Neuronal stem cell (in vitro differentiated cells): ENCODE results near the gene ANK3.

ENCODE experiments used
- DNase-seq: peaks from one replicate; pipeline ENCODE4 v3.0.0-alpha.2; 2013; ENCODE audit warnings: low spot score
- H2AFZ ChIP-seq: one replicate; pipeline ENCODE4 v1.6.1; 2013; ENCODE audit warnings: mild to moderate bottlenecking, low read length, inconsistent platforms
- H2AK5ac ChIP-seq: 2 replicates; pipeline ENCODE4 v1.6.1; 2013; ENCODE audit warnings: low read depth, mild to moderate bottlenecking, inconsistent platforms, low read length, moderate library complexity, mixed read lengths
- H2BK120ac ChIP-seq: 2 replicates; pipeline ENCODE4 v1.6.1; 2013; ENCODE audit warnings: low read depth, mild to moderate bottlenecking, inconsistent platforms, low read length, moderate library complexity, mixed read lengths
- H2BK12ac ChIP-seq: one replicate; pipeline ENCODE4 v1.6.1; 2013; ENCODE audit warnings: low read length, inconsistent platforms
- H2BK15ac ChIP-seq: 2 replicates; pipeline ENCODE4 v1.6.1; 2013; ENCODE audit warnings: mild to moderate bottlenecking, low read length, inconsistent platforms, mixed read lengths
- H2BK5ac ChIP-seq: one replicate; pipeline ENCODE4 v1.6.1; 2013; ENCODE audit warnings: inconsistent platforms, mild to moderate bottlenecking, low read length, moderate library complexity
- H3K14ac ChIP-seq: one replicate; pipeline ENCODE4 v1.6.1; 2013; ENCODE audit warnings: low read length, inconsistent platforms
- H3K18ac ChIP-seq: 2 replicates; pipeline ENCODE4 v1.6.1; 2013; ENCODE audit warnings: low read length, inconsistent platforms
- H3K23ac ChIP-seq: 2 replicates; pipeline ENCODE4 v1.6.1; 2013; ENCODE audit warnings: low read depth, mild to moderate bottlenecking, mixed read lengths, low read length, inconsistent platforms; ENCODE audit not compliant: poor library complexity
- H3K27ac ChIP-seq: replicated peaks from 3 replicates; pipeline ENCODE4 v1.5.1; 2013; ENCODE audit warnings: low read length, inconsistent platforms
- H3K27me3 ChIP-seq, 3 experiments: 2 replicates each; pipeline ENCODE4 v1.6.1; 2013; ENCODE audit warnings: low read length in 3 of 3, mild to moderate bottlenecking in 2 of 3, inconsistent platforms in 1 of 3, low read depth in 1 of 3, mixed read lengths in 1 of 3, moderate library complexity in 1 of 3; ENCODE audit not compliant: control insufficient read depth in 3 of 3, insufficient read depth in 3 of 3
- H3K36me3 ChIP-seq, 2 donors: replicated peaks in 1 of 2; 2 replicates each; pipeline ENCODE4 v1.6.1; 2013; ENCODE audit warnings: low read length in 2 of 2; ENCODE audit not compliant: control insufficient read depth in 2 of 2, insufficient read depth in 2 of 2
- H3K4ac ChIP-seq: 2 replicates; pipeline ENCODE4 v1.6.1; 2013; ENCODE audit warnings: inconsistent platforms, mild to moderate bottlenecking, low read length, moderate library complexity
- H3K4me1 ChIP-seq, 2 donors: 1 replicate in 1 of 2; 2 replicates in 1 of 2; pipeline ENCODE4 v1.6.1; 2013; ENCODE audit warnings: low read length in 2 of 2, low read depth in 1 of 2; ENCODE audit not compliant: control insufficient read depth in 2 of 2, insufficient read depth in 1 of 2
- H3K4me2 ChIP-seq: one replicate; pipeline ENCODE4 v1.6.1; 2013; ENCODE audit warnings: mild to moderate bottlenecking, low read length, inconsistent platforms; ENCODE audit not compliant: insufficient read depth, poor library complexity, severe bottlenecking
- H3K4me3 ChIP-seq, 2 donors: 2 replicates each; pipeline ENCODE4 v1.5.1; 2013; ENCODE audit warnings: low read length in 2 of 2, mild to moderate bottlenecking in 2 of 2, inconsistent platforms in 1 of 2, moderate library complexity in 1 of 2
- H3K79me1 ChIP-seq: one replicate; pipeline ENCODE4 v1.6.1; 2013; ENCODE audit warnings: low read depth, mild to moderate bottlenecking, inconsistent platforms, low read length, moderate library complexity
- H3K9ac ChIP-seq: one replicate; pipeline ENCODE4 v1.6.1; 2013; ENCODE audit warnings: mild to moderate bottlenecking, low read depth, low read length, inconsistent platforms; ENCODE audit not compliant: poor library complexity
- H3K9me3 ChIP-seq, 2 donors: replicated peaks in 1 of 2; 2 replicates each; pipeline versions ENCODE3 to v1.6.1; 2013; ENCODE audit warnings: low read length in 2 of 2, mild to moderate bottlenecking in 2 of 2, inconsistent platforms in 1 of 2, low read depth in 1 of 2, mixed read lengths in 1 of 2, moderate library complexity in 1 of 2; ENCODE audit not compliant: control insufficient read depth in 2 of 2, insufficient read depth in 1 of 2
- H4K8ac ChIP-seq: one replicate; pipeline ENCODE4 v1.6.1; 2013; ENCODE audit warnings: low read depth, mild to moderate bottlenecking, inconsistent platforms, low read length, moderate library complexity
- H4K91ac ChIP-seq: one replicate; pipeline ENCODE4 v1.6.1; 2013; ENCODE audit warnings: low read length, low read depth, mild to moderate bottlenecking, inconsistent platforms; ENCODE audit not compliant: poor library complexity
- WGBS, 2 donors: extraction: QIAGEN DNeasy Blood & Tissue Kit; methylation state at CpG; one replicate each; pipeline ENCODE4 v1.1.7; 2013; ENCODE audit warnings: missing lambda C conversion rate in 2 of 2, mixed read lengths in 1 of 2; ENCODE audit not compliant: insufficient read length in 2 of 2, insufficient replicate concordance in 1 of 2; ENCODE audit errors: extremely low coverage in 2 of 2; 5-methylcytosine and 5-hydroxymethylcytosine counted together

Gene ANK3

DNA sequence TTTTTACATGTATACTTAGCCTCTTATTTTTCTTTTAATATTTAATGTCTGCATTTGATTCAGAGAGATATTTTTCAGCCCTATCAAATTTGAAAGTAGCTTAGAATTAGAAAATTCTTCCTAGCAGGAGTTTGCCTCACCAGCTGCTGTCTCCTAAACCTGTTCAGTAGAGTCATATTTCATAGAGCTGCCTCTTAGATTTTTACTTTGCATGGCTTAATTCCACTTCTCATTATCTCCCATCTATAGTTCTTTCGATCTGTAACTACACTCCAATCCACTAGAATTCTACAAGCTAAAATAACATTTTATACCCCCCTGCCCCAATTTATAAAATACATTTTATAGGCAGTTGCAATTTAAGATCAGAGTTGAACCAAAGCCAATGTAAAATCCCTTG, 227.0 kb downstream of the ANK3 start:
- Histone ChIP-seq H3K23ac (no peak overlapping the region), H2BK120ac (no peak overlapping the region), H2BK5ac (no peak overlapping the region), H3K14ac (no peak overlapping the region), H2BK12ac (no peak overlapping the region), H3K4me2 (no peak overlapping the region), H2BK15ac (no peak overlapping the region), H3K36me3 (no peaks in the 10 kb centered on the region), H3K18ac (no peak overlapping the region), H3K27me3 (no peaks in the 10 kb centered on the region), H3K79me1 (no peaks in the 10 kb centered on the region), H3K4ac (no peak overlapping the region), H4K8ac (no peak overlapping the region), H2AK5ac (no peak overlapping the region), H4K91ac (no peak overlapping the region), H3K4me1 (peaks cover 0 to 2% of the 10 kb centered on the region in 2 donors), H3K4me3 (no peak overlapping the region), H3K9me3 (no peaks in the 10 kb centered on the region), H2AFZ (no peak overlapping the region), H3K9ac (no peak overlapping the region), H3K27ac (no peak overlapping the region)
- no CpG with 5 or more reads among the region's 1 CpG for WGBS, 2 donors
- no peak for DNase-seq

- H3K18ac ChIP-seq, result no peak overlapping the region
- no peak overlapping the region for H3K23ac ChIP-seq
- H2BK12ac ChIP-seq, result no peak overlapping the region
- no peak overlapping the region for H3K4me3 ChIP-seq
- H3K79me1 ChIP-seq, result no peaks in the 10 kb centered on the region
- no peak overlapping the region for H2AFZ ChIP-seq
- H3K36me3 ChIP-seq, result no peaks in the 10 kb centered on the region
- no peak overlapping the region for H3K9ac ChIP-seq
- H4K8ac ChIP-seq, result no peak overlapping the region
- no peak overlapping the region for H3K27ac ChIP-seq
- H3K27me3 ChIP-seq, result no peaks in the 10 kb centered on the region
- no peak overlapping the region for H2BK15ac ChIP-seq
- H3K4ac ChIP-seq, result no peak overlapping the region
- no peak for DNase-seq
- H4K91ac ChIP-seq, result no peak overlapping the region
- H3K4me1 ChIP-seq, result peaks cover 0 to 3% of the 10 kb centered on the region in 2 donors
- H2BK5ac ChIP-seq, result no peak overlapping the region
- H3K4me2 ChIP-seq, result no peak overlapping the region
- H3K9me3 ChIP-seq, result peaks cover 0 to 3% of the 10 kb centered on the region in 2 donors
- WGBS, 2 donors, result no CpG with 5 or more reads among the region's 6 CpGs
- no peak overlapping the region for H2BK120ac ChIP-seq
- H2AK5ac ChIP-seq, result no peak overlapping the region
- no peak overlapping the region for H3K14ac ChIP-seq
Measured at GRCh38 chr10:60155943-60156683, 233.6 kb downstream of the ANK3 start.

DNA sequence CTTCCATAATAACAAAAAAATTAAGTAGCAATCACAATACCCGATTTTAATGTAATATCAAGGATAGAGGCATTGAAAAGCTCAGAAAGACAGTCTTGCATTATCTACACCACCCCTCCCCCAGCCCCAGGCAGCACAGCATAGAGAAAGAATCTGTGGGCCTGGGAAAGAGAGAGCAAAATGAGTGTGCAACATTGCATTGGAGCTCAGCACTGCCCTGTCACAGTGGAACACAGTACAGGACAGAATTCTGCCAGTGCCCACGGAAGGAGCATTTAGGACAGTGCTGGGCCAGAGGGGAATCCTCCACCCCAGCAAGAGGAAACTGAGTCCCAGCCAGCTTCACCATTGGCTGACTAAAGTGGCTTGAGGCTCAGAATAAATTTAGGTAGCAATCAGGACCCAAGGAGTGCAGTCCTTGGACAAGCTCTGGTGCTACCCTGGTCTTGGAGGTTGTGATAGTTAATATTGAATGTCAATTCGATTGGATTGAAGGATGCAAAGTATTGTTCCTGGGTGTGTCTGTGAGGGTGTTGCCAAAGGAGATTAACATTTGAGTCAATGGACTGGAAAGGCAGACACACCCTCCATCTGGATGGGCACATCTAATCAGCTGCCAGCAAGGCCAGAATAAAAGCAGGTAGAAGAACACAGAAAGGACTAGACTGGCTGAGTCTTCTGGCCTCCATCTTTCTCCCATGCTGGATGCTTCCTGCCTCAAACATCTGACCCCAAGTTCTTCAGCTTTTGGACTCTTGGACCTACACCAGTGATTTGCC, 234.4 kb downstream of the ANK3 start:
- no peak overlapping the region for H3K27ac ChIP-seq
- peaks cover 0 to 3% of the 10 kb centered on the region in 2 donors for H3K9me3 ChIP-seq
- no peak overlapping the region for H3K18ac ChIP-seq
- H2BK120ac ChIP-seq, result no peak overlapping the region
- peaks cover 0 to 3% of the 10 kb centered on the region in 2 donors for H3K4me1 ChIP-seq
- H4K91ac ChIP-seq, result no peak overlapping the region
- H3K79me1 ChIP-seq, result no peaks in the 10 kb centered on the region
- H3K4ac ChIP-seq, result no peak overlapping the region
- H3K9ac ChIP-seq, result no peak overlapping the region
- no peak overlapping the region for H3K23ac ChIP-seq
- H3K4me2 ChIP-seq, result no peak overlapping the region
- H3K36me3 ChIP-seq, result no peaks in the 10 kb centered on the region
- no peak overlapping the region for H2BK15ac ChIP-seq
- no CpG with 5 or more reads among the region's 3 CpGs for WGBS, 2 donors
- H2BK12ac ChIP-seq, result no peak overlapping the region
- H2AK5ac ChIP-seq, result no peak overlapping the region
- H3K27me3 ChIP-seq, result no peaks in the 10 kb centered on the region
- no peak overlapping the region for H3K14ac ChIP-seq
- H4K8ac ChIP-seq, result no peak overlapping the region
- no peak overlapping the region for H2BK5ac ChIP-seq
- DNase-seq, result no peak
- peak overlapping the region; percentile 10 for H2AFZ ChIP-seq
- no peak overlapping the region for H3K4me3 ChIP-seq

DNA sequence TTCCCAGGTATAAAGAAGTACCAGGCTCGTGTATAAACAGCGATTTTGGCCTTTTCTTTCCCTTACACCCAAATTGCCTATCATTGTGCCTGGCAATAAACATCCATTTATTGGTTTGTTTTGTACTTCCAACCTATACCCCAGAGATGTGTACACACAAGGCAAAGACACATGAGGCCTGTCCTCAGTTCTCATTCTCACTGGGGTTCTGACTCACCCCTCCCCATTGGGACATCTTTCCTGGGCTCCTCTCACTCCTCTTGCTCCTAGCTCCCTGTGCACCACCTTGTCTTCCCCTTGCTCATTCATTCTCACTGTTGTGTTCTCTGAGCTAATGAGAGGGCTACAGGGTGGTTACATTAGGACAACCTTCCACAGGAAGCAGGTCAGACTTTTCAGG, 240.7 kb downstream of the ANK3 start:
- Histone ChIP-seq H3K27ac (no peak overlapping the region), H2BK15ac (no peak overlapping the region), H4K91ac (no peak overlapping the region), H3K4me3 (no peak overlapping the region), H3K9ac (no peak overlapping the region), H2BK120ac (no peak overlapping the region), H3K36me3 (no peaks in the 10 kb centered on the region), H2AK5ac (no peak overlapping the region), H4K8ac (no peak overlapping the region), H2AFZ (no peak overlapping the region), H3K4ac (no peak overlapping the region), H3K27me3 (no peaks in the 10 kb centered on the region), H2BK5ac (no peak overlapping the region), H3K23ac (no peak overlapping the region), H3K18ac (no peak overlapping the region), H3K9me3 (peaks cover 0 to 3% of the 10 kb centered on the region in 2 donors), H2BK12ac (no peak overlapping the region), H3K79me1 (no peaks in the 10 kb centered on the region), H3K14ac (peak overlapping the region; percentile 49), H3K4me2 (no peak overlapping the region), H3K4me1 (peaks cover 0 to 4% of the 10 kb centered on the region in 2 donors)
- no peak for DNase-seq
- no CpG with 5 or more reads among the region's 2 CpGs for WGBS, 2 donors
